ENCODE measurements around the gene PRRG1.
"Not testable (repeated sequence)": the region's sequence is repeated elsewhere in the genome, so short reads cannot be mapped to it uniquely, and the experiment has no call there.

The PRRG1 gene

DNA sequence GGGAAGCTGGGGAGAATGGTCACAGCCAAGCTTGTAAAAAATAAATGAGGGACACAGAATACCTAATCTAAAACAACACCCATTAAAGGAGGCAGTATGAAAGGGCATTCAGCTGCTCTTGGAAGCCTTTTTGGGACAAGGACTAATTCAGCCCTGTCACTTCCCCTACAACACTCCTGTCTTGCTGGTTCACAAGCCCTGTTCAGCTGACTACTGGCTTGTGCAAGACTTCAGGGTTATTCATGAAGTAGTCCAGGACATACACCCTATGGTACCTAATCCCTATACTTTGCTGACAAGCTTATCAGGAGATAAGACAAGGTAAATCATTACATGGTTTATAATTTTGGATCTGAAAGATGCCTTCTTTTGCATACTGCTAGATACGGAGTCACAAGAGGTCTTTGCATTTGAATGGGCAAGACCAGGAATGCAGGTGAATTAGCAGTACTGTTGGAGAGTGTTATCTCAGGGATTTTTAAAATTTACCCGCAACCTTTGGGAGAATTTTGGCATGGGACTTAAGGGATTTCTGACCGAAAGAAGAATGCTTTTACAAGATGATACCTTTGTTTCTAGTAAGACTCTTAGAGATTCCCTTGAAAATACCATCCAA lies 119.1 kb downstream of the PRRG1 start:
- FAIRE-seq, result no peak
- no peak for DNase-seq (ENCODE audit: low spot score)

DNA sequence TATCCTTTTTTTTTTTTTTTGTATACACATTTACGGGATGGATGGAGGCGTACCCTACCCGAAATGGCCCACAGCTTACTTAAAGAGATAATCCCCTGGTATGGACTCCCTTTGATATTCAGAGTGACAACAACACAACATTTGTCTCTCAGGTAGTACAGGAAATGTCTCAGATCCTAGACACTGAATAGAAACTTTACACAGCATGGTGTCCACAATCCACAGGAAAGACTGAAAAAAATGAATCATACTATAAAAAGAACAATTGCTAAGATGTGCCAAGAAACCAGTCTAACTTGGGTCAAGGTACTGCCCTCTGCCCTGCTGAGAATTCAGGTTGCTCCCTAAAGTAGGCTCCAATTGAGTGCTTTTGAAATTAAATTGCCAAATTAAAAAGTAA lies 121.5 kb downstream of the PRRG1 start:
- DNase-seq (ENCODE audit: low spot score) (no peak), FAIRE-seq (no peak)

DNA sequence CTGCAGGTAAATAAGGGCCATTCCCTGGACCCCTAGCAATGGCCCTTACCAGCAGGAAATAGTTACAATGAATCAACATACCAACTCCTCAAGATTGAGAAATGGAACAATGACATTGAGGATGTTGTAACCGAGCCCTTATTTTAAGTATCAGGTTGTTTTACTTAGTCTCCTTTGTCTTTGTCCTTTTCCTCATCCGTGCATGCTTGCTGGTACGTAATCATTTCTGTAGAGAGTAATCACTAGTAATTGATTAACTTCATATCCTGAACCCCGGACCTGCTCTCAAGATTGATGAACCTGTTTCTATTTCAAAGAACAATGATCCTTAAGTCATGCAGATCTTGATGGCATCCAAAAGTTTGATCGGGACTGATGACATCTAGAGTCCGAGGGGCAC lies 123.7 kb downstream of the PRRG1 start:
- no peak for FAIRE-seq
- DNase-seq (ENCODE audit: low spot score), result no peak

DNA sequence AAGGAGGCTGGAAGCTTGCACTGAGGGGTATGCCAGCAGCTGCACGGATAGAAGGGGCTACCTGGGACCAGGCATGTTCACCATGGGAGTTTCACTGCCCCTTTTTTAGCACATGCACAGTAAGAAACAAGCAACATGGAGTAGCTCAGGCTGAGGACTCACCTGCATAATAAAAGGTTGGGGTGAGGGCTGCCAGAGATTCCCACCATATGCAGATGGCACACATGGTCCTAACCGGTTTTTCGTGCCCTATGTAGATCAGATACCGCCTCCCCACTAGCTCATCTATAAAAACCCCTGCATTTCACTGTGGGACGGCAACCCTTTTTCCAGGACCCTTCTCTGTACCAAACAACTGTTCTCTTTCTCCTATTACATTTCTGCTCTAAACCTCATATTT lies 125.3 kb downstream of the PRRG1 start:
- DNase-seq (ENCODE audit: low spot score) (no peak), FAIRE-seq (no peak)

DNA sequence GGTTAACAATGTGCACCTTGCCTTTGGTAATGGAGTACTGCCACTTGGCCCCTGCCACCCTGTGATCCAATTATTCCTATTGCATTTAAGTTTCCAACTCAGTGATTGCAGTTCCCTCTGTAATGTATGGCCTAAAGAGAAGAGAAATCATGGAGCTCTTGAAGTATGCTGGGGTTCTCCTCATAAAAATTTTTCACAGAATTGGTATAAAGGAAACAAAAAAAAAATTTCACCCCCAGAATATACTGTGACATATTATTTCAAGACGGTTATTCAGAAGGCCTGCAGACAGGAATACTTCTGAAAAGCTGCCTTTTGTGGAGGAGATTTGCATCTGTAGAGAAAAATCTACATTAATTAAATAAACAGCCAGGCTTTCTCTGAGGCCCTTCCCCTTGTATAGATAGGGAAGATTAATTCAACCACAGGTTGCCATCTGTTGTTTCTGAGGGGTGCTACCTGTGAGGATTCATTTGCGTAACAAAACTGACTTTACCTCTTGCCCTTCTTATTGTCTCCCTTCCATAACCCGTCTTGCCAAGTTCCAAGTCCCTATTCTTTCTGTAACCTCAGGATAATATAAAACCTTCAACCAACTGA lies 127.5 kb downstream of the PRRG1 start:
- no peak for FAIRE-seq
- DNase-seq (ENCODE audit: low spot score), result no peak

DNA sequence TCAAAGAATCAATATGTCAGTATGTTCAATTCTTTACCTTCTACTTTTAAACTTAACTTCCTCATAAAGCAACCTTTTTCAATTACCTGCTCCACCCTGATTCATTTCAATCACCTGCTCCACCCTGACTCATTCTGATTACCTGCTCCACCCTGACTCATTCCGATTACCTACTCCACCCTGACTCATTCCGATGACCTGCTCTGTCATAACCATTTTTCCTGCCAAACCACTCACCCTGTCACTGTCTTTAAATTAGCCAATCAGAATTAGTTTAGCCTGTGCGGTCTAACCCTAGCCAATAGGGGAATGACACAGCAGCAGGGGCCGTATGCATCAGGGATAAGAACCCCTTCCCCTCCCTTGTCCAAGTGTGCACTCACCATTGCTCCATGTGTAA lies 135.2 kb downstream of the PRRG1 start:
- not testable (repeated sequence) for FAIRE-seq; DNase-seq (ENCODE audit: low spot score)

DNA sequence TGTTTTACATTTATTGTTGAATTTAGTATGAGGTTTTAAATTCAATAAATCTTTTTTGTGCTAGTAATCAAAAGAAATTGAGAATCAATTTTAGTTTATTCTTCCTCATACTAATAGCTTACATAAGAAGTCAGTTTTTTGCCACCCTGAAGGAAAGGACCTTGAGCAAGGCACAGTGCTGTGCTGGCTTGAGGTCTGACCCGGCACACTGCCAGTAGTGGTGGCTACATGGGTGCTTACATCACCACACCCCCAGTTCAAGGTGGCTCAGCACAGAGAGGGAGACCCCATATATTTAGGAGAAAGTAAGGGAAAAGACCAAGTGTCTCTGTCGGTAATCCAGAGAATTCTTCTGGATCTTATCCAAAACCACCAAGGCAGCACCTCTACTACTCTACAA lies 136.3 kb downstream of the PRRG1 start:
- DNase-seq (ENCODE audit: low spot score), result no peak
- FAIRE-seq, result no peak

DNA sequence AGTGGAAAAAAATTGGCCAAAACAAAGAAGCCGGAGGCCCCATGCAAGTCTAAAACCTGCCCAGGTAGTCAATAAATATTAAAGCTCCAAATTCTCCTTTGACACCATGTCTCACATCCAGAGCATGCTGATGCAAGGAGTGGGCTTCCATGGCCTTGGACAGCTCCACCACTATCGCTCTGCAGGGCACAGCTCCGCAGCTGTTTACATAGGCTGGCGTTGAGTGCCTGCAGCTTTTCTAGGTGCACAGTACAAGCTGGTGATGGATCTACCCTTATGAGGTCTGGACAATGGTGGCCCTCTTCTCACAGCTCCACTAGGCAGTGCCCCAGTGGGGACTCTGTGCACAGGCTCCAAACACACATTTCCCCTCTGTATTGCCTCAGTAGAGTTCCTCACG lies 138.1 kb downstream of the PRRG1 start:
- DNase-seq (ENCODE audit: low spot score) (no peak), FAIRE-seq (no peak)

DNA sequence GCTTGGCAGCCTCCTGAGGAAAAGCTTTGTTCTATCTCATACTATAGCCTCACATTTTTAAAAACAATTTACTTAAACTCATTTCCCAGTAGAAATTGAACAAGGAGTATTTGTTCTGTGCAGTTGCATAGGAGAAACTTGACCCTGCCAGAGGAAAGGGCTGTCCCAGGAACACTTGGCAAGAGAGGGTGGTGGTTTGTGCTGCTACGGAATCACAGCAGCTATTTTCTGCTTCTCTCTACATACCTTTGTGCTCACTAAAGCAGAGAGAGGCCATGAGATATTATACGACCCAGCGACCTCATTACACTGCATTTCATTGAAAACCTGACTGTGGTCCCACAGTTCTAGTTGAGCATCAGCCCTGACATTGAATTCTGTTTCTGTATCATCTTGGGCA lies 139.2 kb downstream of the PRRG1 start:
- DNase-seq (ENCODE audit: low spot score), result no peak
- FAIRE-seq, result no peak

DNA sequence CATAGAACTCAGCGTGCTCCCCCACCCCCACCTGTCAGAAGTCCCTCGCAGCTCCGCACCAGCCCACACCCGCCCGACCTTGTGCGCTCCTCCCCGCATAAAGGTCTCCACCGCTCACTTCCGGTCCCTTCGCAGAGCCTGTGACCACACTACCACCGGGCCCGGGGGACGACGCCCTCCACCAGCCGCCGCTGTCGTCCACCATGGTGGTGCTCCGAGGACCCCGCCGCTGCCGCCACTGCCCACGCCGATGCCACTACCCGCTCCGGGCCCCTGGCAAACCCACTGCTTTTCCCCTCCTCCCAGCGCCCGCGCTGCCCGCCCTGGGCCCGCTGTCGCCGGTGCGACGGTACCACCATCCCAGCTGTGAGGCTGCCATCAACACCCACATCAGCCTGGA lies 142.5 kb downstream of the PRRG1 start:
- FAIRE-seq, result no peak
- no peak for DNase-seq (ENCODE audit: low spot score)

DNA sequence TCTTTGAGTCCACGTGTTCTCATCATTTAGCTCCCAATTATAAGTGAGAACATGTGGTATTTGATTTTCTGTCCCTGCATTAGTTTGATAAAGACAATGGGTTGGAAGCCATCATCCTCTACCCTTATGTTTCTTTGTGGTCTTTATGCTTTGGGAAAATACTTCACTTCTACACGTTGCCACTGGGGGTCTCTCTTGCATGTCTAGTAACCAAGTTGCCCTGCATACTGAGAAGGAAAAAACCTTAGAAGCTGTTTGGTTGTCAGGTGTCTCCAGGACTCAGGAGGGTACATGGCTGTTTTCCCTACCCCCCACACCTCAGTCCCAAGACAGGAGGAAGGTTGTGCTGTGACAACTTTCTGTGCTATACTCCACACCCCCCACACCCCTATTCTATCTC lies 146.6 kb downstream of the PRRG1 start:
- FAIRE-seq; DNase-seq (ENCODE audit: low spot score): not testable (repeated sequence)

DNA sequence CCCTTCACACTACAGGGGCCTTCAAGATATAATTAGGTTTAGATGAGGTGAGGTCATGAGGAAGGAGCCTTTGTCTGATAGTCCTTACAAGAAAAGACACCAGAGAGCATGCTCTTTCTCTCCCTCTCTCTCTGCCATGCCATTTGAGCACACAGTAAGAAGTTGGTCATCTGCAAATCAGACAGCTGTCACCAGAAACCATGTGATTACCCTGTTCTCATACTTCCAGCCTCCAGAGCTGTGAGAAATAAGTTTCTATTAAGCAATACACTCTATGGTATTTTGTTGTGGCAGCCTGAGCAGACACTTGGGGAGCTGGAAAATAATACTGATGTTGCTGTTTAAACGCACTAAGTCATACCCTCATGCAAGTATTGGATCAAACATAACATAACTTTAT lies 148.0 kb downstream of the PRRG1 start:
- FAIRE-seq; DNase-seq (ENCODE audit: low spot score): not testable (repeated sequence)

DNA sequence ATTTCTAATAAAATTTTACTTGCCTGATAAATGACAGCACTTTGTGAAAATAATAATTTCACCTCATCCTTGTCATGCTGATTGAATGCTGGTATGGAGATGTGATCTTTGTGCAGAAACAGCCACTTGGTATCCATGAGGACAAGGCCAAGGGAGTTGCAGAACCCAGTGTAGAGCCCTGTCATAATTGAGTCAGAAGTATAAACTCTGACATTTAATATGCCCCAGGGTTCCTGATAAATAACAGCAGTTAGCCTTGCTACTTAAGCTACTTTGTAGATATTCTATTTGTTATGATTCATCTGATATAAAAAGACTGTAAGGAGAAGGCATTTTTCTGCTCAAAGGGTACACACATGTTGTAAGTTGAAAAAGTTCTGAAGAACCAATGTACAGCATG lies 149.2 kb downstream of the PRRG1 start:
- FAIRE-seq; DNase-seq (ENCODE audit: low spot score): not testable (repeated sequence)

DNA sequence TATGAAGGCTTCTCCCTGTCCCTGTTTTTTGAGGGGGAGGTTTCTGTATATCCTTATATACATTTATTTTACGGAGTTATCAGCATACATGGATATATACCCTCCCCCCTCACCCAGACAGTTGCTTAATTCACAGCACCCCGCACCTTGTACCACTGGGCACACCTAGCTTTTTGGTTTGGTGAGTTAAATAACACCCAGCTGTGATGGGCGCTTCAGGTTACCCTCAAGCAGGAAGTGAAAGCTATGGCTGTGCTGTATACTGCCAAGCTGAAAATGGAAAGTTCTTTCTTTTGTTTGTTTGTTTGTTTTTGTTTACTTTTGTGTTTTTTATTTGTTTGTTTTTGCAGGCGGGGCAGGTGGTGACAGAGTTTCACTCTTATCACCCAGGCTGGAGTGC lies 150.5 kb downstream of the PRRG1 start:
- not testable (repeated sequence) for DNase-seq (ENCODE audit: low spot score); FAIRE-seq

DNA sequence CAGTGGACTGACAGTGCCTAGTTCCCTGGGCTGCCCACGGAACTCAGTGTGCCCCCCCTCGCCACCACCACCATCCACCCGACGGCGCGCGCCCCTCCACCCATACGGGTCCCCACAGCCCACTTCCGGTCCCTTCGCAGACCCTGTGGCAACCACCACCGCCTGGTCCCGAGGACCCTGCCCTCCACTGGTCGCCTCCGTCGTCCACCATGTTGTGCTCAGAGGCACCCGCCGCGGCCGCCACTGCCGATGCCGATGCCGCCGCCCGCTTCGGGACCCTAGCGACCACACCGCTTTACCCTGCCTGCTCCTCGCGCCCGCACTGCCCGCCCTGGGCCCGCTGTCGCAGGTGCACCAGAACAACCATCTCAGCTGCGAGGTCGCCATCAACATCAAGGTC lies 155.8 kb downstream of the PRRG1 start:
- no peak for FAIRE-seq

More for the DNA sequence above, 155.8 kb downstream of the PRRG1 start:
- DNase-seq (ENCODE audit: low spot score), result no peak
